Stimulated activated CD4-positive, alpha-beta T cell treated with anti-CD3 and anti-CD28 coated beads, Interleukin-1b, Interleukin-23, amount 100 ng/mL, for 1 hour (primary cell): ENCODE data around the gene PDGFC.

Experiments
- DNase-seq, 2 donors: peaks; one replicate each; pipeline ENCODE4 v3.0.0-alpha.2; 2020; ENCODE audit warnings: low read depth in 2 of 2

The PDGFC gene, protein sequence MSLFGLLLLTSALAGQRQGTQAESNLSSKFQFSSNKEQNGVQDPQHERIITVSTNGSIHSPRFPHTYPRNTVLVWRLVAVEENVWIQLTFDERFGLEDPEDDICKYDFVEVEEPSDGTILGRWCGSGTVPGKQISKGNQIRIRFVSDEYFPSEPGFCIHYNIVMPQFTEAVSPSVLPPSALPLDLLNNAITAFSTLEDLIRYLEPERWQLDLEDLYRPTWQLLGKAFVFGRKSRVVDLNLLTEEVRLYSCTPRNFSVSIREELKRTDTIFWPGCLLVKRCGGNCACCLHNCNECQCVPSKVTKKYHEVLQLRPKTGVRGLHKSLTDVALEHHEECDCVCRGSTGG

DNA sequence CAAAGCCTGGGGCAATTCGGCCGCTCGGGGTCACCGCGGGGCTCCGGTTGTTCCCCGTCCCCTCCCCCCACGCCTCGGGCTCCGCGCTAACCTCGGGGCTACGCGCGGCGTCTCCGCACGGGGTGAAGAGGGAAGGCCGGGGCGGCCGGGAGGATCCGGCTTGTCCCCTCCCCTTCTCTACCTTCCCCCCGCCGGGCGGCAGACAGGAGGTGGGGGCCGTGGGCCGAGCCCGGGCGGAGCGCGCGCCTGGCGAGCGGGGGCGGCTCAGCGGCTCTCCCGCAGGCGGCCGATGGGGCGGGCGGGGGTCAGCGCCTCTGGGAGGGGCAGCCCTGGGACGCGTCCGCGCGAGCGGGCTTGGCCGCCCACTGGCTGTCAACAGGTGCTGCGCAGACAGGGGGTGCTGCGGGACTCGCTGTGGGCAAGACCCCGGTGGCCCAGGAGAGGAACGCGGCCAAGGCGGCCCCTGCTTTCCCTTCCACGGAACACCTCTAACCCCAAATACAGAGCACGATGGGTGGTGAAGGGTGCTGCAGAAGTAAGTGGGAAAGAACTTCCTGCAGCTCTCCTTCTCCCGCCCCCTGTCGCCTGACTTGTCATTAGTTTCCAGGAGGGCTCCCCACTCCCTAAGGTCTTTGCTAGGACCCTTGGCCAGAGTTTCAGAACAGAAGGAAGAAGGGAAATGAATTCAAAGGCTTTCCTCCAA lies at the start of gene PDGFC:
Gene PDGFC (minus strand): TSS at position 124 of the 703 bp plus-strand sequence. CDS start 896 bp downstream, outside the sequence.
- no peak for DNase-seq

DNA sequence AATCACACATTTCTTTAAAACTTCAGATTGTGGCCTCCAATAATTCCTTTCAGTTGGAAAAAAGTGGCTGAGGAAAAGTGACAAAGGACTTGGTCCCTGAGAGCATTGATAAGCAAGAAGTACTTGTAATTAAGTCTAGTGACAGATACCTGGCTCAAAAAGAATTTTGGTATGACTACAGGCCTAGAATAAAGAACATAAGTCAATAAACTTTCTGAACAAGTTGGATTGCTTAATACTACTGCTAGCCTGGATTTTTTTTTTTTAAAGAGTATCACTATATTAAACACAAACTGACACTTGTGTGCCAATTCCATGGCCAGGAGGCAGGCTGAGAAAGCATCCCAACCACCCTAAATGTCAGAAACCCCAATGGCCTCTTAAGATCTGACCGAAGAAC lies 49.3 kb upstream of the PDGFC start:
- no peak for DNase-seq

DNA sequence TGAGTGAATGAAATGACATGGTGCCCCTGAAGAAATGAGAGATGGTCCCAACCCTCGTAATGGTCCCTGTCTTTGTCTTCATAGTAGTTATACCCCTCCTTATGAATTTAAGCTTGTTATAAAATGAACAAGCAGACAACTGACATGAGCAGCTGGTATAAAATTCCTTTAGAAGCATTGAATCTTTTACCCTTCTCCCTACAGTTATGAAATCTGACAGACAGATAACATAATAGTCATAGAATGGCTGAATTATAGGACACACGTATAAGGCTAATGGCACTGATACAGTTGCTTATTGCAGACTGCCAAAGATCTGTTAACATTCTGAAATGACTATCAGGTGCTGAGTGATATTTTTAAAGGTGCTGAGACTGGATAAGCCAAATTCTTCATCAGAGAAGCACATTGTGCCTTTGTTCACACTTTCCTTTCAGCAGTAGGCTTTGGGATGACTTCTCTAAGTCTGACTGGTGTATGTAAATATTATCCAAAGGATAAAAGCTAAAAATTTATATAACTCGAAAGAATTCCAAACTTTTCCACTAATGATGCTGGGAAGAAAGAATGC lies 47.4 kb upstream of the PDGFC start:
- DNase-seq = no peak

DNA sequence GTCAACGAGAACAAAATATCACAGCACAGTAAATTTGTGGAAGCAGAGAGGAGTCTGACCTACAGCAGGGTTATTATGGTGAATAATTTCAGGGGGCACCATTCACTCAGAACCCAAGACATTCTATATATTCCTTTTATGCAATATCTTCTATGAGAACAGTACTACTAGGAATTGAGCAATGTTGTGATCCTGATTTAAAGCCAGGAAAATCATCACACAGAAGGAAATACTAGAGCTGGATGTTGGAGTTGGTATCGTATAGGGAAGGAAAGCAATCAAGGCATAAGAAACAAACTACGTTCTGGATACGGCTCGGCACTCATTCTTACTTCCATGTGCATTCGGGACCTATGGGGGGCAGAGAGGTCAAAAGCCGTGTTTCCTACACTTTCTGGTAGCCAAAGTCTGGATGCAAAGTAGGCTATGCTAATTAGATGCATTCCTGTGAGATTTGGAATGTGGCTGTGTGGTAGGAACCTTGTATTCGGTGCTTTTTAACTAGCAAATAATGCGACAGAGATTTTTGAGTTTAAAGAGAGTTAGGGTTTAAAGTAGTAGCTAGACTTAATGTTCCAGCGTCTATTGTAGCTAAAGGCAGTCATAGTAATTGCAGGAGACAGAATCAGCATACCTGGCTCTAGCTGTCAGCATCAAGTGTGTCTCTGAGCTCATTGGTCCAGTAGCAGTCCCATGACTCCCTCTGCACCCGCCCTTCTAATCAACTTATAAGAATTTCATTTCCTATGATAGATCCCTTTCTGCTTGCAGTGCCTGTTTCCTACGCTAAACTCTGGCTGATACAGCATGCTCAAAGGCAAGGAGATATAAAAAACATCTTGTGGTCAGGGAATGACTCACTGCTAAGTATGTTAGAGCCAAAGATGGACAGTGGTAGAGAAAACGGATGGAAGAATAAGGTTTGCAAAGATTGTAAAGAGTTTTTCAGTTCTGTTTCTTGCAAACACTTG lies 43.3 kb upstream of the PDGFC start:
- DNase-seq = no peak

DNA sequence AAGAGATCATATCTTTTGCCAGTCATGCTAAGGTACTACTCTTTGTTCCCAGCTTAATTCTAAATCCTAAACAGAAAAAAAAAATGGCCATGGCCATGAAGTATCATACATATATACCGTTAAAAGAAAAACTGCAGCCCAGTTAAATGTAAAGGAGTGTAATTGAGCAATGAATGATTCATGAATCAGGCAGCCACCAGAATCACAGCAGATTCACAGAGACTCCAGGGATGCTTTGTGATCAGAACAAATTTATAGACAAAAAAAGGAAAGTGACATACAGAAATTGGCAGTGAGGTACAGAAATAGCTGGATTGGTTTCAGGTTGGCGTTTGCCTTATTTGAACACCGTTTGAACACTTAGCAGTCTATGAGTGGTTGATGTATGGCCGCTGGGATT lies 42.1 kb upstream of the PDGFC start:
- no peak for DNase-seq

DNA sequence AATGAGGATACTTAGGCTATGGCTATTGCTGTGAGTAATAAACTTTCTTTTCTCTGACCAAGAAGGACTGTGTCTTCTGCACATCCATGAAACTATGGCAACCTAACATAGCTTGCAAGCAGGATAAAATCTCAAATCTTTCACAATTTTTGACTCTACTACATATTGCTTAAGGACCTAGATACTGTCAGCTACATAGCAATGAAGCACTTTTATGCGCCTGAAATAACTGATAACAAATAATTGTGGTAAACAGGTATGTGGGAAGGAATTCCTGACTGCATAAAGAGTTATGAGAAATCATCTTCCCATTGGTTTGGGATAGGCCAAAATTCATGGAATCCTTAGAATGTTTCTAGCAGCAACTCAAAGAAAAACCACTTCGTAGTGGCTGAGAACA lies 41.2 kb upstream of the PDGFC start:
- no peak for DNase-seq

DNA sequence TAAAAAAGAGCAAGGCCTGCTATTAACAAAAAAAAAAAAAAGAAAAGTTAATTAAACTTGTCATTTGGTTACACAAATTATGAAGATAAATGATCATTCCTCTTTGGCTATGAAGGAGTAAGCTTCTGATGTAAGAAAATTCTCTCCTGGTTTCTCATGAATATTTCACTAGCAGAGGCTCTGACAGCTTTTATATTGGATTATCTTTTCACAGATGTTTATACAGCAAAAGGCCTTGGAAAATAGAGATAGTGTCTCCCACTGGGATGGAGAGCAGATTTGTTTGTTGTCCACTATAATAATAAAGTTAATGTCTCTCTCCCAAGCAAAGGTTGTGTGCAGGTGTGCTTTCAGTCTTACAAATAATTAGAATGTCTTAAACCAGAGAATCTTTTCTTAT lies 40.7 kb upstream of the PDGFC start:
- DNase-seq = no peak

DNA sequence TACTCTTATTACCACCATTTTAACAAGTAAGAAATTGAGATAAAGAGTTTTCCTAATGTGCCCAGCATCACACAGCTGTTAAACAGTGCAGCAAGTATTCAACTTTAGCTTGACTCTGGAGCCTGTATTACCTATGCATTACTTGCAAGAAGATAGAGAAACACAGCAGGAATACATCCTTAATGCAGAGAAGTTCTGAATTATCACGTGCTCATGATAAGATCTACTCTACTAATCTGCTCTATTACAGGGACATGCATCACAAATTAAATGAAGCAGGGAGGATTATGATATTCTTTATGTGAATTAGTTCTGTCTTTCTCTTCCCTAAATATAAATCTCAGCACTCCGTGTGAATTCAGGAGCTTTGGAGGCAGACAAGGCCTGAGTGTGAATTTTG lies 39.0 kb upstream of the PDGFC start:
- DNase-seq = no peak

DNA sequence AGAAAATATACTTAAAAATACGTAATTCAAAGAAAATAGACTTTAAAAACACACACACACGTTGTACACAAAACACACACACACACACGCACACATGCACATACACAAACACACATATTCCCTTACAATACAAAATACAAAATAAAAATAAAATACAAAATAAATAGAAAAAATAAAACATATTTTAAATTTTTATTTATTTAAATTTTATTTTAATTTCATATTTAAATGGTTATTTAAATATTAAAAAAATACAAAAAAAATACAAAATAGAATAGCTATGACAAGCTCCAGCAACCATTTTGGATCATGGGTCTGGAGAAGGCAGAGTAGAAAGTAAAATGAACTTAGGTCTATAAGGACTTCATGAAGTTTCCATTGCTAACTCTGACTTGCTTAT lies 34.2 kb upstream of the PDGFC start:
- no peak for DNase-seq

DNA sequence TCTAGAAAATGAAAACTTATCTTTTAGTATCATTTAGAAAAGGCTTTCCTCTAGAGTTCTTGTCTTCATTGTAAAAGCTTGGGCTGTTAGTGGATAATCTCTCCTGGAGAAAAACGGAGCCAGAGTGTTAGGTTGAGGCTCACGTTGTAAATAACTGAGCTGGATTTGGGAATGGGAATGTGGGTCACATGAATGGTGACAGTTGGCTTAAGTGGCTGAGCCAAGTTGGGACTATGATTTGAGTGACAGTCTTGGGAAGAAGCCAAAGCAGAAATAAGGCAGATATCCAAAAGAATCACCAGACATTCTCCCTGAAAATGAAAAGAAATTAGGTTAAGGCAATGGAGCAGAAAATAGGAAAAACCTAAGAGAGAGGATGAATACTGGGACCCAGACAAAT lies 33.6 kb upstream of the PDGFC start:
- no peak for DNase-seq

DNA sequence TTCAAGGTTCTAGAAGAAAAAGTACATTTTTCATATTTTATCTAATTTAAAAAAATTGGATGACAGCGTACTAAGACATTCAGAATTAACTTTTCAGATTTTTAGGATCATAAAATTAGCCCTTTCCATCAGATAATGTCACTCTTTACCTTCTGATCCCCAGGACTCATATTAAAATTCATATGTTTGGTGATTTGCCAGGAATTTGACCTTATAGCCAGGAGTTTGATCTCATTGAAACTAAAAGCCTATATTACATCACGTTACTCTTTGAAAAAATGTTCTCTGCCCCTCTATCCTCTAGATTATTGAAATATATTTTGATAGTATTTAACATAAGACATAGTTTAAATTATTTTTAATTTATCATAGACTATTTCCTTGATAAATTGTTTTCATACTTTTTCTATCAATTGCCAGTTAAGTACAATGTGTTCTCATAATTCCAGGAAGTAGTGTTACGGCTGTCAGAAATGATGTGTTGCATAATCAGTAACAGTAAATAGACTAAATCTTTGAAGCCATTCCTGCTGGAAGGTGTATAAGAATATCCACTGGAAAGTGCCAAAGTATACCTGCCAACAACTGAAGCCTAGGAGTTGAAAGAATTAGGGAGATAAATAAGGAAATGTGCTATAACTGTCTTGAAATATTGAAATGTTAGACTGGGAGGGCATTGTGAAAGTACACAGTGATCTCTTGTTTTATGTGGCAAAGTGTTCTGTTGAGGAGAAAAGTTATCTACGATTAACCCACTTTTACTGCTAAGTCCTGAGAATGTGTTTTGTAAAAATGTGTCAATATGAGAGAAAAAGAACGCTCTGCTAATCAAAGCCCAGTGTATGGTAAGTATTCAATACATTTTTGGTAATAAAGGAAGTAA lies 32.9 kb upstream of the PDGFC start:
- DNase-seq = no peak

DNA sequence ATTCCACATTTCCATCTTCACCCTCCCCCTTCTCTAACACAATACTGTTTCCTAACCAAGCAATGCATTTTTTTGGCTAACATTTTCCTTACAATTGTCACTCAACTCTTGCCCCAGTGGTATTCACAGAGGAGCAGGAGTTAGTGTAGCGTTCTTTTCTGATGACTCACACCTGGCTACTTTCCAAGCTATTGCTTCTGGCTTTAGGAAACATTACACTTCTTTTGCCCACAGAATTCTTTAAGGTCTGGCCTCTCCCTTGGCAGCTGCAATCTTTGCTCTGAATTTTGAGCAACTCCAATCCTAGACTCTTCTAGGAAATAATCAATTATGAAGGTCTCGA lies 27.5 kb upstream of the PDGFC start:
- no peak for DNase-seq

DNA sequence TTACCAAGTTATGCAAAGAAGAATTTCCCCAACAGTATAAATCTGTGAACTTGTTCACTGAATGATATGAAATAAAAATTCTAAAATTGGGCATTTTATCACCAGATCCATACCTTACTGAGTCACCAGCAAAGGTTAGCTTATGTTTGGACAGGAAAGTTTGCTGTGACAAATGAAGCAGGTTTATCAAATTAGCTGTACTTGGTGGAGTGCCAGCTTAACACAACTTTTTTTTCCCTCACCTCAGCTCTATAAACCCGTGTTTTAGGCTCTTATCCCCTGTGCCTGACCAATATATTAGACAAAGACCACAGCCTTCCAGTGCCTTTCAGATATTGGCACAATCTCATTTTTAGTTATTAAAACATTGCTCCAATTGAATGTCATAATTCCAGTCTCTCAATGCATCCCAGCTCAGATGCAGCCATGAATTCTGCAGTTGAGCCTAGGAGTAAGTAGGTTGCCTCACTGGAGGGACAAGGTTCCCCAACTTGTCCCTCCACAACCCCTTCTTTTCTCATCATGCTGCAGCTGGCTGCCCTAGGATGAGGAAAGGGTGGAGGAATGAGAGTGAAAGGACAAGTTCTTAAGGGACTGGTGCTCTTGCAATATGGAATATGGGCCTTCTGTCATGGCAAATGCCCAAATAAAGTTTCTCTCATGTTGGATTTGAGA lies 27.0 kb upstream of the PDGFC start:
- DNase-seq = no peak

DNA sequence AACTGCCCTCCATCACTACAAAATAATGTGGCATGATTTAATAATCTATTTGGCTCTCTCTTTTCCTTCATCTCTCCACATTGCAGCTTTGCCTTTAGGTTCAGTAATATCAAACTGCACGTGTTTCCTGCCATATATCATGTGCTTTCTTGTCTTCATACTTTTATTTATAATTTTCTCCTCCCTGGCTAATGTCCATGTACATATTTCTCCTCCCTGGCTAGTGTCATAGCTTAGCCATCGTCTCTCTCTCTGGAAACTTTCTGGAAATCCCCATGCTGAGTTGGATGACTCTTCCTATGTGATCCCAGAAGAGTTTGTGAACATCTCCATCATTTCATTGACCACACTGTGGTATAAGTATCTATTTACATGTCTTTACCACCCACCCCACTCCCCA lies 21.3 kb upstream of the PDGFC start:
- DNase-seq = no peak

DNA sequence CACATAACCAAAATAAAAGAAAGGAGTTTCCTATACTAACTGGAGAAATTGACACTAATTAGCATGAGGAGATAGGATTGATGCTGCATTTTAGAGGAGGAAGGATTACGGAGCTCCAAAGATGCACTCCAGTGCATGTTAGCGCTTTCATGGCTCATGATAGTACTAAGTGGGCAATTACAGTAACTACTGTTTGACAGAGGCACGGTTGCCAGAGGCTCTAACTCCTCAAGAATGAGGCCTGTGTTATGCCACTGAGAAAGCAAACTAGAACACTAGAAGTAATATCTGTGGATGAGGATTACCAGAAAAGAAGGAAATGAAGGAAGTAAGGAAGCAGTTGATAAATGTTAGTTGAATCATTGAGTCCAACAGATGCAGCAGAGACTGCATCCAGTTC lies 19.6 kb upstream of the PDGFC start:
- no peak for DNase-seq

DNA sequence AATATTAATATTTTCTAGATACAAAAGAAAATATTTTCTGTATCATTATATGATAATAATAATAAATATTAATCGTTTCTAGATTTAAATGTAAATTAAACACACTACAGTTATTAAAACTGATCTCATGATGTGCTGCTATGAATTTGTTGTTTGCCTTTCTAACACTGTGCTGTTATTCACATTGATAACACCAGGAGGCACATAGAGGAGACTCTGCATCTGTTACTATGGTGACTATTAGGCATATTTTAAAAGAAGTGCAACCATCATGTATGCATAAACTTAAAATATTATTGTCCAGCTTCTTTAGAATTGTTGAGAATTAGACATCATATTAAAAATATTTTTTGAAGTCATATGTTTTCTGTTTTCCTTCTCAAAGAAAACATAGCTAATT lies 11.8 kb upstream of the PDGFC start:
- DNase-seq = no peak

DNA sequence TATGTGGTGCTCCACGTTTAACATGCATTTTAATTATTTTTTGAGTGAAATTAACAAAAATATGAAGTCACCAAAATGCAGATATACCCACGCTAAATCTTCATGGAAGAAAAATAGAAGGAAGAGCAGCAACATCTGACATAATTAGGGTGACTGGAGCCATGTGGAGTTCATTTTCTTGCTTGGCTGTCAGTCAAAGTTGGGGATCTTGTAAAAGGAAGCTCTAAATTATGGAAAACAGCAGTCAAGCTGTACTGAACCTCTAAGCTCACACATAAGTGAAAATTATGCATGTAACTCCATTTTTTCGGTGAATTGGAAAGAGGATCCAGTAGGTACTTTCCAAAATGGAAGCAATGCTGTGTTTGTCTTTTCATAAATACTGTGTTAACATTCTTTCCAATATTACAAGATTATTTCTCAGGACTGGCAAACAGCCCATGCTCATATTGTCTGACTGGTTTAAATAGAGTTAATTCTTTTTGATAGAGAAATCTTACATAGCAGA lies 9.7 kb upstream of the PDGFC start:
- DNase-seq = no peak

DNA sequence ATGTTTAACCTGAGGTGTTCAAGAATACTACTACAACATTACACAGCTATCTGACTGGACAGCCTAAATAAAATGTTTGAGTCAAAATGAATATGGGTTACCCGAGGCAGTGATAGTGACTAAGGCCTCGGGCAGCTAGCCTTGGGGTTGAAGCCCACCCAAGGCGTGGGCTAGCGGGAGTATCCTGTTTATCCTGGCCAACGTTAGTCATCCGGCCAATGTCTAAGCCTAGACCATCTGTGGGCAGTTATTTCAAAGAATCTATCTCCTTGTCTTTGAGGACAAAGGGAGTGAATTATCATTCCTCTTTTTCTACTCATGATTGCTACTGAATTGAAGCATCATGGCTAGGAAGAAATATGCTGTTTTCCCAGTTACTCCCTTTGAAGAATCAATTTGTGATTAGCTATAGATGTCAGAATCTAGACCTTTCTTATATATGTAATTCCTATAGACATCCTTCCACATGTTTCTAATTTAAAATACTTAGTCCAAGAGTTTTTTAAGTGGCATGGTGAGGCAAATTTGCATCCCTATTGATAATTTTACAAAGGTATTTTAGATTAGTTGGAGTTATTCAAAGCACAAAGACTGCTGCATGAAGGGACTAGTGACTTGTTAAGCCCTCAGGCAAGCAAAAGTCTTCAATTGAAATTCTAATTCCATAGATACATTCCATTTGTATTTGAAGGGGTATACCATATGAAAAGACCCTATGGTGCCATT lies 6.0 kb upstream of the PDGFC start:
- DNase-seq = no peak

DNA sequence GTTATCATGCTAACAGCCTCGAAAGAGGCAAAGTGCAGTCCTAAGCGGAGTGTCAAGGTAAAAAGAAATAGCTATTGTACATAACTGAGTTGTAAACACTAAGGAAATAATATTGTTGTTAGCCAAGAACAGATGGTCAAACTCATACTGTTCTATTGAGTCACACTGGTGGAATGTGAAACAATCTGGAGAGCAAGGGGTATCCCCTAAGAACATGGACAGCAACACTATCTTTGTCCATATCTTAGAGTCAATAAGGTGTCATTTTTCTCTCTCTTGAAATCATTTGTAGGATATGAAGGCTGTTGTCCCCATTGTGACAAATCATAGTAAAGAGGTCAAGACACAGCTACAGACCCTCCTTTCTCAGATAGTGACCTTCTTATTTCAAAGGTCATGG lies 4.5 kb upstream of the PDGFC start:
- no peak for DNase-seq

DNA sequence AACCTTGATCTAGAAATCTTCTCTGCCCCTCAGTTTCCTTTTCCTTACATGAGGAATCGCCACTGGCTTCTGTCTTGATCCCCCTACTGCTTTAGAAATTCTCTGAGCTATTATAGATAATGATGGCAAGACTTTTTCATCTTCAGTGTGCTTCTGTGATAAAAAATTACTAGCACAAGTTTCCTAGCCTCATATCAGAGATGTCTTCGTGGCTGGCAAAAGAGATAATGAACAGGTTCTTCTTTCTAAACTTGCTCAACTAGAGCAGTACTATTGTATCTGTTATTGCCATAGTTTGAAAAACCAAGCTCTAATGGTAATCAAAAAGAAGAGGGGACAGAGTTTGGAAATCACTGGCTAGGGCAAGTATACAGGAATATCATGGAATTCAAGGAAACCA lies 4.1 kb upstream of the PDGFC start:
- DNase-seq = no peak
